ENCODE data around the gene CDK12.

DNA sequence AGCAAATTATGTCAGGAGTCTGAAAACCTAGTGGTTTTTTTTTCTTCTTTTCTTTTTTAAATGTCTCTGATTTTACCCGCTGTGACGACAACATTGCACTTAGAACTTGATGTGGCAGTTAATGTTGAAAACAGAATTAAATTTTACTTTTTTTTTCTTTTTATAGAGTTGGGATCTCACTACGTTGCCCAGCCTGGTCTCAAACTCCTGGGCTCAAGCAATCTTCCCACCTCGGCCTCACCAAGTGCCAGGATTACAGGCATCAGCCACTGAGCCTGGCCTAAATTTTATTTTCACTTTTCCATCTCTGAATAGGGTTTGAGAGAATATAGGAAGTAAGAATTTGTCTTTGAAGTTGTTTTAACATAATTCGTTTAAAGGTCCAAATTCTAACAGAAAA, 52.6 kb downstream of the CDK12 start:
- no peak for TF ChIP-seq CBX2 (IDR thresholded peaks at IDR 0.05; ENCODE audit: borderline replicate concordance, low read depth)
- TF ChIP-seq JUN (IDR thresholded peaks at IDR 0.05), result no peak
- no peak for TF ChIP-seq MAFK (IDR thresholded peaks at IDR 0.05; ENCODE audit: partially characterized antibody)
- no peak for TF ChIP-seq TP53 (CRISPR knock-in tag; IDR thresholded peaks at IDR 0.05)
- no peak for TF ChIP-seq CTCF (IDR thresholded peaks at IDR 0.05)
- no peak for TF ChIP-seq ELK1 (IDR thresholded peaks at IDR 0.05; ENCODE audit: low read depth, low read length)
- no peak for TF ChIP-seq MAX (IDR thresholded peaks at IDR 0.05)
- TF ChIP-seq GATA3 (IDR thresholded peaks at IDR 0.05; ENCODE audit: borderline replicate concordance), result no peak
- TF ChIP-seq POLR2A (IDR thresholded peaks at IDR 0.05; ENCODE audit: low read length), result no peak
